HG02970 (cell line): ENCODE measurements around the gene DNAJA1.
"Not testable (repeated sequence)": the region's sequence is repeated elsewhere in the genome, so short reads cannot be mapped to it uniquely, and the experiment has no call there.

Experiments used
- ATAC-seq: cut with Tn5 transposase; IDR thresholded peaks from one replicate; pipeline ENCODE4 v1.9.1; 2021; ENCODE audit warnings: mild to moderate bottlenecking, moderate library complexity, moderate number of reproducible peaks; ENCODE audit not compliant: unreplicated experiment, low FRiP score

The DNAJA1 gene

GRCh38 chr9:33024966-33025571, at the start of gene DNAJA1:
Gene DNAJA1 (plus strand): TSS chr9:33025273. CDS start chr9:33026485, 1,212 bp downstream.
- ATAC-seq: peak; percentile 94

- no peak for ATAC-seq
These were observed 47.0 kb upstream of the DNAJA1 start for GRCh38 chr9:32978051-32978450.

- ATAC-seq: no peak
These were observed 38.1 kb upstream of the DNAJA1 start for GRCh38 chr9:32986971-32987370.

- no peak for ATAC-seq
These were observed 35.4 kb upstream of the DNAJA1 start for GRCh38 chr9:32989660-32990059.

GRCh38 chr9:32991897-32992594, 33.0 kb upstream of the DNAJA1 start:
- ATAC-seq: no peak

- no peak for ATAC-seq
These were observed 32.4 kb upstream of the DNAJA1 start for GRCh38 chr9:32992595-32993238.

GRCh38 chr9:33000682-33001055, 24.4 kb upstream of the DNAJA1 start:
- ATAC-seq: not testable (repeated sequence)

GRCh38 chr9:33005335-33005734, 19.7 kb upstream of the DNAJA1 start:
- ATAC-seq: not testable (repeated sequence)

- ATAC-seq: no peak
These were observed 17.3 kb upstream of the DNAJA1 start for GRCh38 chr9:33007755-33008154.

GRCh38 chr9:33011831-33012230, 13.2 kb upstream of the DNAJA1 start:
- ATAC-seq: no peak

- no peak for ATAC-seq
These were observed 12.6 kb upstream of the DNAJA1 start for GRCh38 chr9:33012328-33013069.

- no peak for ATAC-seq
These were observed 11.0 kb upstream of the DNAJA1 start for GRCh38 chr9:33013962-33014664.

GRCh38 chr9:33014665-33015014, 10.4 kb upstream of the DNAJA1 start:
- no peak for ATAC-seq

- ATAC-seq: no peak
These were observed 7.6 kb upstream of the DNAJA1 start for GRCh38 chr9:33017283-33018041.

- ATAC-seq: no peak
These were observed 5.3 kb upstream of the DNAJA1 start for GRCh38 chr9:33019797-33020196.

- no peak for ATAC-seq
These were observed 2.8 kb upstream of the DNAJA1 start for GRCh38 chr9:33022303-33022702.

- no peak for ATAC-seq
These were observed 2.3 kb upstream of the DNAJA1 start for GRCh38 chr9:33022755-33023154.

GRCh38 chr9:33023661-33024060, 1.4 kb upstream of the DNAJA1 start:
- no peak for ATAC-seq

GRCh38 chr9:33024126-33024965, 727 bp upstream of the DNAJA1 start:
- no peak for ATAC-seq
